ENCODE results near the gene USP10.

GRCh38 chr16:84715424-84715823 lies 15.6 kb downstream of the USP10 start:
- TF ChIP-seq CTCF (IDR thresholded peaks at IDR 0.05), result no peak
- TF ChIP-seq POLR2A (IDR thresholded peaks at IDR 0.05), result no peak
- TF ChIP-seq POLR2AphosphoS5 (IDR thresholded peaks at IDR 0.05), result no peak

All from sigmoid colon (tissue), 4 donors.